ENCODE measurements around the gene STK32C.

- no peak for TF ChIP-seq MAX (IDR thresholded peaks at IDR 0.05)
- no peak for TF ChIP-seq RFX5 (IDR thresholded peaks at IDR 0.05)
- no peak for TF ChIP-seq USF2 (IDR thresholded peaks at IDR 0.05)
These were observed 74.8 kb downstream of the STK32C start for GRCh38 chr10:132232981-132233380.

Data from A549 (cell line).